Osteoblast (primary cell): Measurements from ENCODE around the gene NR2E3. TPM values are rescaled to one million over a fixed set of nuclear protein-coding genes. Genes with fewer than 3 reads are reported as not detected.
A peak's percentile ranks its signal among the peaks of the same experiment; 100 is the strongest.

Source experiments
- DNase-seq: peaks from one replicate; pipeline ENCODE4 v3.0.0; 2011; ENCODE audit warnings: low spot score, mixed read lengths; ENCODE audit not compliant: insufficient read length; ENCODE audit errors: missing footprints
- H2AFZ ChIP-seq: 2 replicates; pipeline ENCODE4 v1.6.0; 2011; ENCODE audit warnings: mild to moderate bottlenecking, low read length
- H3K27ac ChIP-seq: 2 replicates; pipeline ENCODE4 v1.5.1; 2011; ENCODE audit warnings: mild to moderate bottlenecking, low read depth, low read length, moderate library complexity
- H3K27me3 ChIP-seq: 2 replicates; pipeline ENCODE4 v1.6.0; 2012; ENCODE audit warnings: mild to moderate bottlenecking, control low read depth, inconsistent platforms, low read length, moderate library complexity; ENCODE audit not compliant: insufficient read depth
- H3K36me3 ChIP-seq: 2 replicates; pipeline ENCODE4 v1.5.1; 2011; ENCODE audit warnings: mild to moderate bottlenecking, low read length, control low read depth, moderate library complexity; ENCODE audit not compliant: insufficient read depth
- H3K4me1 ChIP-seq: 2 replicates; pipeline ENCODE4 v1.5.1; 2011; ENCODE audit warnings: mild to moderate bottlenecking, low read length, control low read depth, moderate library complexity; ENCODE audit not compliant: insufficient read depth
- H3K4me2 ChIP-seq: 2 replicates; pipeline ENCODE4 v1.6.0; 2011; ENCODE audit warnings: mild to moderate bottlenecking, low read length; ENCODE audit not compliant: insufficient read depth
- H3K4me3 ChIP-seq: fragments of 200-600 bp; sonication (generic); 3 replicates; pipeline ENCODE4 v1.5.1; 2012; ENCODE audit warnings: mild to moderate bottlenecking, low read length, inconsistent platforms; ENCODE audit not compliant: insufficient read depth
- H3K79me2 ChIP-seq: 2 replicates; pipeline ENCODE4 v1.6.0; 2012; ENCODE audit warnings: mild to moderate bottlenecking, low read length, control low read depth, inconsistent platforms; ENCODE audit not compliant: insufficient read depth
- H3K9me3 ChIP-seq: 2 replicates; pipeline ENCODE4 v1.5.1; 2011; ENCODE audit warnings: low read depth, low read length, control low read depth
- H4K20me1 ChIP-seq: 2 replicates; pipeline ENCODE4 v1.6.0; 2012; ENCODE audit warnings: mild to moderate bottlenecking, low read length, control low read depth; ENCODE audit not compliant: insufficient read depth
- total RNA-seq: library from RNA; depleted of rRNA; stranded (reverse); fragments of >200 nt; gene quantifications from 2 replicates; pipeline ENCODE4 v1.2.3, GENCODE V29; 2012
- TF ChIP-seq, protein P1 (sequence below): IDR thresholded peaks from 2 replicates; pipeline ENCODE4 v1.5.1; 2011; ENCODE audit warnings: mild to moderate bottlenecking, low read depth, low read length, moderate library complexity; ENCODE audit errors: extremely low read depth

Gene NR2E3
- total RNA-seq, 1 donor: under 0.01 TPM

DNA sequence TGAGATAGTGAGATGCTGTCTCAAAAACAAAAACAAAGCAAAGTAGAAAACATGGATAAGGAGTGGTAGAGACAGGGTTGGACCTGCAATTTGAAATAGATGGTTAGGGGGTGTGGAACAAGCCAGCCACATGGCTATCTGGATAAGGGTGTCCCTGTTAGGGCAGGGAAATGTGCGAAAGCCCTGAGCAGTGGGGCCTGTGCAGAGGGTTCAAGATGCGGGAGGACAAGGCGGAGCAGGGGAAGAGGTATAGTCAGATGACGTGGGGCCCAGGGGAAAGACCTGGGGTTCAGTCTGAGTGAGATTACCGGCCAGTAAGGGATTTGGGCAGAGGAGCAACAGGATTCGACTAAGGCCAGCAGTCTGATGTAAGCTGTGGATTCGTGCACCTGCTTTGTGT lies 18.4 kb upstream of the NR2E3 start:
- Histone ChIP-seq H4K20me1 (no peaks in the 10 kb centered on the region), H3K4me2 (no peak overlapping the region), H3K4me3 (no peak overlapping the region), H2AFZ (no peak overlapping the region), H3K9me3 (no peaks in the 10 kb centered on the region), H3K36me3 (no peaks in the 10 kb centered on the region), H3K79me2 (no peaks in the 10 kb centered on the region), H3K4me1 (peaks cover 23% of the 10 kb centered on the region), H3K27ac (peak overlapping the region; percentile 29), H3K27me3 (no peaks in the 10 kb centered on the region)
- no peak for DNase-seq
- TF ChIP-seq, protein P1, sequence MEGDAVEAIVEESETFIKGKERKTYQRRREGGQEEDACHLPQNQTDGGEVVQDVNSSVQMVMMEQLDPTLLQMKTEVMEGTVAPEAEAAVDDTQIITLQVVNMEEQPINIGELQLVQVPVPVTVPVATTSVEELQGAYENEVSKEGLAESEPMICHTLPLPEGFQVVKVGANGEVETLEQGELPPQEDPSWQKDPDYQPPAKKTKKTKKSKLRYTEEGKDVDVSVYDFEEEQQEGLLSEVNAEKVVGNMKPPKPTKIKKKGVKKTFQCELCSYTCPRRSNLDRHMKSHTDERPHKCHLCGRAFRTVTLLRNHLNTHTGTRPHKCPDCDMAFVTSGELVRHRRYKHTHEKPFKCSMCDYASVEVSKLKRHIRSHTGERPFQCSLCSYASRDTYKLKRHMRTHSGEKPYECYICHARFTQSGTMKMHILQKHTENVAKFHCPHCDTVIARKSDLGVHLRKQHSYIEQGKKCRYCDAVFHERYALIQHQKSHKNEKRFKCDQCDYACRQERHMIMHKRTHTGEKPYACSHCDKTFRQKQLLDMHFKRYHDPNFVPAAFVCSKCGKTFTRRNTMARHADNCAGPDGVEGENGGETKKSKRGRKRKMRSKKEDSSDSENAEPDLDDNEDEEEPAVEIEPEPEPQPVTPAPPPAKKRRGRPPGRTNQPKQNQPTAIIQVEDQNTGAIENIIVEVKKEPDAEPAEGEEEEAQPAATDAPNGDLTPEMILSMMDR: no peak

DNA sequence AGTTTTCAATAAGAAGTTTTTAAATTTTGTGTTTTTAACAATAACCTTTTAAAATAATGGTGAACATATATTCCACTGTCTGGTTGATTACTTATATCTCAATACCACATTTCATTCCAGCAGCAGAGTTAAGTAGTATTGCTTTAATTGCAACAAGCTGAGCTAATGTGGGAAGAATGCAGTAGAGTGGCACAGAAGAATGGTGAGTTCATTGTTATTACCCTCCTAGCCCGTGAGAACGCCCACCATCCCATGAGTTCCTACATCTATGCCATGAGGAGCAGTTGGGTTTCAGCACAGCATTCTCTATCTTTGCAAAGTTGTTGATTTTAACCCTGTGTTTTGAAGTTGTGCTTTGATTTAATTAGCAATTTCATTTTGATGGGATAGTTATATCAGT lies 17.8 kb upstream of the NR2E3 start:
- TF ChIP-seq, protein P1: no peak
- Histone ChIP-seq H4K20me1 (no peaks in the 10 kb centered on the region), H3K4me3 (no peak overlapping the region), H3K36me3 (no peaks in the 10 kb centered on the region), H3K4me1 (peaks cover 23% of the 10 kb centered on the region), H3K79me2 (no peaks in the 10 kb centered on the region), H3K27ac (no peak overlapping the region), H2AFZ (no peak overlapping the region), H3K9me3 (no peaks in the 10 kb centered on the region), H3K4me2 (no peak overlapping the region), H3K27me3 (no peaks in the 10 kb centered on the region)
- DNase-seq: peak; percentile 80

DNA sequence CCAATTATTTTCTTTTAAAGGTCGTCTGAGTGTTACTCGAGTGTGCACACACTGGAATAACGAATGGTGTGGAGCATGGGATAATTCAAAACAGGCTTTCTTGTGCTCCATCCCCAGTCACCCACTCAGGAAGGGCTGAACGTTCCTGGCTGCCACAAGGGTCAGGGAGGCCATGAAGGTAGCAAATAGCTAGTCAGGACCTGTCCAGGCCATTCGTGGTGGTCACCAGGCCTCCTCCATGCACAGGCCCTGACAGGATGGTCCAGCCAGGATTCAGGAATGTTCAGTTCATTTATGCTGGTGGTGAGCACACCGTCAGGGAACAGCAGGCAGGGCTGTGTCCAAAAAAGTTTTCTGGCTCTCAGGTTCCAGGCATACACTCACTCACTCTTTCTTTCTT lies 11.7 kb upstream of the NR2E3 start:
- no peaks in the 10 kb centered on the region for H3K27me3 ChIP-seq
- H3K27ac ChIP-seq: no peak overlapping the region
- H3K4me2 ChIP-seq: no peak overlapping the region
- H3K4me3 ChIP-seq: no peak overlapping the region
- TF ChIP-seq, protein P1: no peak
- H3K4me1 ChIP-seq: peaks cover 3% of the 10 kb centered on the region
- DNase-seq: peak; percentile 23
- no peaks in the 10 kb centered on the region for H4K20me1 ChIP-seq
- H3K36me3 ChIP-seq: no peaks in the 10 kb centered on the region
- no peaks in the 10 kb centered on the region for H3K9me3 ChIP-seq
- no peaks in the 10 kb centered on the region for H3K79me2 ChIP-seq
- no peak overlapping the region for H2AFZ ChIP-seq

DNA sequence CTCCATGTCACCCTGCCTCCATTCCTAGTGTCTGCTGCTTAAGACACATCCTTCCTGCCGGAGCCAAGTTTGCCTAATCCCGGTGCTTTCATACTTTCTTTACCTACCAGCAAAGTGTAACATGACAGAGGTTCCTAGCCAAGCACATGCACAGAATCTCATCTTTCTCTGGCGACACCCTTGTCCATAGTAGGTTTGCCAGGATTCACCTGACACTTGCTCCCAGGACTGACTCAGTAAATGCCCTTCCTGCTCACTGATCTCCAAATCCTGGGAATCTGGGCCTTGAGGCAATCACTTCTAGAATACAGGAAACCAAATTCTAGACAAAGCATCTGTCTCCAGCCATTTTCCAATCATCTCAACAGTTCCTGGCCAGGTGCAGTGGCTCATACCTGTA lies 10.2 kb upstream of the NR2E3 start:
- Histone ChIP-seq H3K36me3 (no peaks in the 10 kb centered on the region), H3K4me2 (no peak overlapping the region), H3K9me3 (no peaks in the 10 kb centered on the region), H3K27me3 (no peaks in the 10 kb centered on the region), H3K4me3 (no peak overlapping the region), H2AFZ (no peak overlapping the region), H3K79me2 (no peaks in the 10 kb centered on the region), H3K4me1 (peaks cover 3% of the 10 kb centered on the region), H3K27ac (no peak overlapping the region), H4K20me1 (no peaks in the 10 kb centered on the region)
- DNase-seq: no peak
- TF ChIP-seq, protein P1: no peak
